ENCODE data around the gene KRTAP2-3. TPM values are rescaled to one million over a fixed set of nuclear protein-coding genes. Genes with fewer than 3 reads are reported as not detected.

Gene KRTAP2-3
- total and polyA plus RNA-seq, 10 donors = not detected

DNA sequence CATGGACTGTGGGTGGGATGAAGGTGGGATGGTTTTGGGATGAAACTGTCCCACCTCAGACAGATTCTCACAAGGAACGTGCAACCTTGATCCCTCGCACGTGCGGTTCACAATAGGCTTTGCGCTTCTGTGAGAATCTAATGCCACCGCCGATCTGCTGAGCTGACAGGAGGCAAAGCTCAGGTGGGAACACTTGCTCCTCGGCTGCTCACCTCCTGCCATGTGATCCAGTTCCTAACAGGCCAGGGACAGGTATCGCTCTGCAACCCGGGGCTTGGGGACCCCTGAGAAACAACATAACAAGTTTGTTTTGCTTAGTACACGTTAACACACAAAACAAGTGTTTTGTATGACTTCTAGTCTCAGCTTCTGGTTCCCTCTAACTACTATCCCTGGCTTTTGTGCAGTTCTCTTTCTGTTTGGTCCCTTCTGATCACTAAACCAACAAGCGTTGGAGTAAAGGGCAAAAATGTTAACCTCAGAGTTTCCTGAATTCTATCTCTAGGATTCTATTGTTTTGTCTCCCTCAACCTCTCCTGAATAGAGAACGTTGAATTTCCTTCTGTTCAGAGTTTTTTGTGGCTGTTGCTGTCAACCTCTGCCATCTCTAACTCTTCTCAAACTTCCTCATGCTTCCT lies 43.2 kb downstream of the KRTAP2-3 start:
- DNase-seq = no peak
- no peak overlapping the region for H3K4me3 ChIP-seq
- peaks cover 0 to 10% (median 0%) of the 10 kb centered on the region in 8 donors for H3K9me3 ChIP-seq
- H3K4me1 ChIP-seq = no peaks in the 10 kb centered on the region
- no peaks in the 10 kb centered on the region for H3K36me3 ChIP-seq
- H3K27me3 ChIP-seq (replicated peaks in 1 of 7) = no peaks in the 10 kb centered on the region
- intact Hi-C loops (cut with DNase I; ENCODE audit: low total_unique reads) = no loop called here
- H3K27ac ChIP-seq = no peak overlapping the region
- WGBS, 5 donors = 75 to 80% (median 78%) methylated on average over 13 of the region's 13 CpGs
- TF ChIP-seq POLR2A (IDR thresholded peaks at IDR 0.05) (no peak), POLR2AphosphoS5 (IDR thresholded peaks at IDR 0.05) (no peak)
- TF ChIP-seq, protein P1, sequence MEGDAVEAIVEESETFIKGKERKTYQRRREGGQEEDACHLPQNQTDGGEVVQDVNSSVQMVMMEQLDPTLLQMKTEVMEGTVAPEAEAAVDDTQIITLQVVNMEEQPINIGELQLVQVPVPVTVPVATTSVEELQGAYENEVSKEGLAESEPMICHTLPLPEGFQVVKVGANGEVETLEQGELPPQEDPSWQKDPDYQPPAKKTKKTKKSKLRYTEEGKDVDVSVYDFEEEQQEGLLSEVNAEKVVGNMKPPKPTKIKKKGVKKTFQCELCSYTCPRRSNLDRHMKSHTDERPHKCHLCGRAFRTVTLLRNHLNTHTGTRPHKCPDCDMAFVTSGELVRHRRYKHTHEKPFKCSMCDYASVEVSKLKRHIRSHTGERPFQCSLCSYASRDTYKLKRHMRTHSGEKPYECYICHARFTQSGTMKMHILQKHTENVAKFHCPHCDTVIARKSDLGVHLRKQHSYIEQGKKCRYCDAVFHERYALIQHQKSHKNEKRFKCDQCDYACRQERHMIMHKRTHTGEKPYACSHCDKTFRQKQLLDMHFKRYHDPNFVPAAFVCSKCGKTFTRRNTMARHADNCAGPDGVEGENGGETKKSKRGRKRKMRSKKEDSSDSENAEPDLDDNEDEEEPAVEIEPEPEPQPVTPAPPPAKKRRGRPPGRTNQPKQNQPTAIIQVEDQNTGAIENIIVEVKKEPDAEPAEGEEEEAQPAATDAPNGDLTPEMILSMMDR (IDR thresholded peaks at IDR 0.05 in 8 of 11, conservative IDR thresholded peaks at IDR 0.05 in 3 of 11) = no peak

DNA sequence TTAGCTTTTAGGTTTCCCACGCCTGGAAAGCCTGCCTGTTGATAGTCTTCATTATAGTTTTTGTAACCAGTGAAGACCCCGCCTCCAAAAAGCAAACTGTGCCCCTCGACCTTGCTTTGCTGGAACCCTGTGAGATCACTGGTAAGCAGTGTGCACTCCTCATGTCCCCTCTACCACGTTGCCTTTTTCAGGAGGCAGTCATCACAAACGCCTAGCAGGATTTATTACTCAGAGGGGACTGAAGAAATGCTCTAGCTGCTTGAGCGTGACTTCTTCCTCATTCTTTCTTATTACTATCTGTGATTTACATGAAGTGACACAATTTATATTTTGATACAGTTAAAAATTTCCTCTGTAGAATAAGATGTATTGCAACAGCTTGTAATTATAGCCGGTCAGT lies 44.5 kb downstream of the KRTAP2-3 start:
- intact Hi-C loops (cut with DNase I; ENCODE audit: low total_unique reads) = no loop called here
- Histone ChIP-seq H3K27me3 (replicated peaks in 1 of 7) (no peaks in the 10 kb centered on the region), H3K27ac (no peak overlapping the region), H3K4me3 (no peak overlapping the region), H3K4me1 (no peaks in the 10 kb centered on the region), H3K36me3 (no peaks in the 10 kb centered on the region), H3K9me3 (no peaks in the 10 kb centered on the region)
- DNase-seq = no peak
- TF ChIP-seq POLR2A (IDR thresholded peaks at IDR 0.05) (no peak), POLR2AphosphoS5 (IDR thresholded peaks at IDR 0.05) (no peak)
- TF ChIP-seq, protein P1 (IDR thresholded peaks at IDR 0.05 in 8 of 11, conservative IDR thresholded peaks at IDR 0.05 in 3 of 11) = no peak
- WGBS, 5 donors = 66 to 74% (median 73%) methylated on average over 7 of the region's 7 CpGs

DNA sequence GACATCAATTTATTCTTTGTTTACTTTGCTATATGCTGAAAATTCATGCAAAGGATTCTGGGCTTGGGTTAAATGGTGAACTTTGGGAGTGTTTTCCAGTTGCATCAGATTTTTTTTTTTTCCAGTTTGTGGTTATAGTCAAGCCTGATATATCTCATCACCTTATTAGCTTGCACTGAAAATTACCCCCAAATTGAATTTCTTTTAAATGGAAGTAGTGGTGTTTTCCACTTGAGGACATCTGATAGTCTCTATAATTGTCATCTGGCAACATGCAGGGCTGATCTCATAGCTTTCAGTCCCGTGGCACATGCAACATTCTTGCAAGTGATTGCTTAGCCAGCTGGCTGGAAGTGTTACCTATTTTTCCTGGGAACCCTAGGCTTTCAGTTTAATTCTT lies 46.3 kb downstream of the KRTAP2-3 start:
- H3K4me1 ChIP-seq = no peaks in the 10 kb centered on the region
- H3K36me3 ChIP-seq = no peaks in the 10 kb centered on the region
- H3K9me3 ChIP-seq = no peaks in the 10 kb centered on the region
- no peak for DNase-seq
- H3K4me3 ChIP-seq = no peak overlapping the region
- WGBS, 5 donors = 41 to 76% (median 60%) methylated on average over 1 of the region's 1 CpG
- H3K27ac ChIP-seq = no peak overlapping the region
- intact Hi-C loops (cut with DNase I; ENCODE audit: low total_unique reads) = no loop called here
- no peak for TF ChIP-seq POLR2AphosphoS5 (IDR thresholded peaks at IDR 0.05)
- TF ChIP-seq, protein P1 (IDR thresholded peaks at IDR 0.05 in 8 of 11, conservative IDR thresholded peaks at IDR 0.05 in 3 of 11) = no peak
- no peak for TF ChIP-seq POLR2A (IDR thresholded peaks at IDR 0.05)
- H3K27me3 ChIP-seq (replicated peaks in 1 of 7) = no peaks in the 10 kb centered on the region

DNA sequence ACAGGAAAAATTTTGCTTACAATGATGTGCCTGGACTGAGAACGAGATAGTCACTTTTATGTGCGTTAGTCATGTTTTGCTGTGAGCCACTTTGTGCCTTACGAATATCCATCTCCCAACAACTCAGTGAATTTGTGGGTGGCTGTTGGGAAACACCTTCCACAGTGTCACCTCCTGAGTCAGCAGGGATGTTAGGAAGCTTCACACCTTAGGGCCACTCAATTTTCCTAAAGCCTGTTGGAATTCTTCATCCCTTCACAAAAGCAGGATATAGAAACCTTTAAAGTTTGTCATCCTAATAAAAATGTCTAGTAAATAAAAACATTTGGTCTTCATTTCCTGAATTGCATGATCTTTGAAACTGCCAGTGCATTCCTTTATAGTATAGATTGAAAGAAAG lies 46.7 kb downstream of the KRTAP2-3 start:
- WGBS, 5 donors = 83 to 96% (median 89%) methylated on average over 3 of the region's 3 CpGs
- H3K4me3 ChIP-seq = no peak overlapping the region
- TF ChIP-seq POLR2AphosphoS5 (IDR thresholded peaks at IDR 0.05) = no peak
- TF ChIP-seq, protein P1 (IDR thresholded peaks at IDR 0.05 in 8 of 11, conservative IDR thresholded peaks at IDR 0.05 in 3 of 11) = no peak
- TF ChIP-seq POLR2A (IDR thresholded peaks at IDR 0.05) = no peak
- H3K27me3 ChIP-seq (replicated peaks in 1 of 7) = no peaks in the 10 kb centered on the region
- no peaks in the 10 kb centered on the region for H3K9me3 ChIP-seq
- no peak overlapping the region for H3K27ac ChIP-seq
- DNase-seq = no peak
- no peaks in the 10 kb centered on the region for H3K36me3 ChIP-seq
- intact Hi-C loops (cut with DNase I; ENCODE audit: low total_unique reads) = no loop called here
- no peaks in the 10 kb centered on the region for H3K4me1 ChIP-seq

All from spleen (tissue), 11 donors.